ENCODE measurements around the gene NSUN2. TPM values are rescaled to one million over a fixed set of nuclear protein-coding genes. Genes with fewer than 3 reads are reported as not detected.

The NSUN2 gene
- polyA plus RNA-seq, 1 donor from 2014 or later: 47.5 TPM

Other genes with a start within 250 kb of the NSUN2 start
- 12.9 and 13.8 TPM in 2 replicates for gene UBE2QL1, start 184.2 kb downstream of the NSUN2 start, polyA plus RNA-seq
- 122 and 123 TPM in 2 replicates for gene SRD5A1, start 396 bp upstream of the NSUN2 start, polyA plus RNA-seq
- gene TENT4A, start 80.4 kb upstream of the NSUN2 start, polyA plus RNA-seq: 12.1 and 14.7 TPM in 2 replicates

All from neural cell (in vitro differentiated cells).